ENCODE data around the gene POLR1A.

Gene POLR1A

GRCh38 chr2:86094229-86094628, 11.5 kb downstream of the POLR1A start:
- no peak for DNase-seq

GRCh38 chr2:86087936-86088850, 17.5 kb downstream of the POLR1A start:
- DNase-seq = no peak

GRCh38 chr2:86082756-86083155, 22.9 kb downstream of the POLR1A start:
- no peak for DNase-seq

- no peak for DNase-seq
Observed at GRCh38 chr2:86081724-86082123, 24.0 kb downstream of the POLR1A start.

GRCh38 chr2:86079981-86080911, 25.4 kb downstream of the POLR1A start:
- DNase-seq = peak; percentile 77

- DNase-seq = peak; percentile 45
Observed at GRCh38 chr2:86078774-86079545, 26.7 kb downstream of the POLR1A start.

GRCh38 chr2:86075886-86076285, 29.8 kb downstream of the POLR1A start:
- DNase-seq = no peak

- no peak for DNase-seq
Observed at GRCh38 chr2:86074811-86075210, 30.9 kb downstream of the POLR1A start.

GRCh38 chr2:86074256-86074655, 31.4 kb downstream of the POLR1A start:
- DNase-seq = no peak

GRCh38 chr2:86073225-86073624, 32.5 kb downstream of the POLR1A start:
- no peak for DNase-seq

- DNase-seq = peak; percentile 73
Observed at GRCh38 chr2:86072271-86072858, 33.3 kb downstream of the POLR1A start.

GRCh38 chr2:86070868-86071267, 34.8 kb downstream of the POLR1A start:
- DNase-seq = no peak

GRCh38 chr2:86069783-86070339, 35.8 kb downstream of the POLR1A start:
- no peak for DNase-seq

GRCh38 chr2:86069091-86069685, 36.5 kb downstream of the POLR1A start:
- DNase-seq = no peak

GRCh38 chr2:86068648-86069047, 37.0 kb downstream of the POLR1A start:
- no peak for DNase-seq

- peak; percentile 53 for DNase-seq
Observed at GRCh38 chr2:86068136-86068588, 37.5 kb downstream of the POLR1A start.

GRCh38 chr2:86066915-86067314, 38.8 kb downstream of the POLR1A start:
- DNase-seq = no peak

- no peak for DNase-seq
Observed at GRCh38 chr2:86066007-86066578, 39.6 kb downstream of the POLR1A start.

- DNase-seq = no peak
Observed at GRCh38 chr2:86065512-86065911, 40.2 kb downstream of the POLR1A start.

- DNase-seq = no peak
Observed at GRCh38 chr2:86064006-86064405, 41.7 kb downstream of the POLR1A start.

- DNase-seq = no peak
Observed at GRCh38 chr2:86062043-86062442, 43.6 kb downstream of the POLR1A start.

Measured in right hindlimb (tissue), 1 donor.